ENCODE data around the gene ORAI3.

The ORAI3 gene

DNA sequence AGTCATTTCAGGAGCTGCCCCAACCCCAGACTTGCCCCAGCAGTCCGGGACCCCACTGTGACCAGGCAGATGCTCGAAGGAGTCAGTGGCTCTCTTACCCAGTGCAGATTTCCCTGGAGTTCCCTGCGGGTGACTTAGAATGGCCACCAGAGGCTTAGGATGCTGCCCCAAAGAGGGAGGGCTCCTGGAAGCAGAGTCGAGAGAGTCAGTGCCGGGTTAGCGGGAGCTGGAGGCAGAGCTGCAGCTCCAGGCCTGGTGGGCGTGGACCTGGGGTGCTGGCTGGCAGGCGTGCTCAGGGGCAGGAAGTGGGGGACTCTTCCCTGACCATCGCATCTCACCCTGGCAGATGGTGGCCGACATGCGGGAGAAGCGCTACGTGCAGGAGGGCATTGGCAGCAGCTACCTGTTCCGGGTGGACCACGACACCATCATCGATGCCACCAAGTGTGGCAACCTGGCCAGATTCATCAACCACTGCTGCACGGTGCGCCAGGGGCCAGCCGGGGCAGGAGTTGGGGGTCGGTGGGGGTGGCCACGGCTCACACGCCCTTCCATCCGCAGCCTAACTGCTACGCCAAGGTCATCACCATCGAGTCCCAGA, 34.5 kb downstream of the ORAI3 start:
- no peak overlapping the region for H3K4me3 ChIP-seq (ENCODE audit: low read depth, low read length)
- TF ChIP-seq, protein P1, sequence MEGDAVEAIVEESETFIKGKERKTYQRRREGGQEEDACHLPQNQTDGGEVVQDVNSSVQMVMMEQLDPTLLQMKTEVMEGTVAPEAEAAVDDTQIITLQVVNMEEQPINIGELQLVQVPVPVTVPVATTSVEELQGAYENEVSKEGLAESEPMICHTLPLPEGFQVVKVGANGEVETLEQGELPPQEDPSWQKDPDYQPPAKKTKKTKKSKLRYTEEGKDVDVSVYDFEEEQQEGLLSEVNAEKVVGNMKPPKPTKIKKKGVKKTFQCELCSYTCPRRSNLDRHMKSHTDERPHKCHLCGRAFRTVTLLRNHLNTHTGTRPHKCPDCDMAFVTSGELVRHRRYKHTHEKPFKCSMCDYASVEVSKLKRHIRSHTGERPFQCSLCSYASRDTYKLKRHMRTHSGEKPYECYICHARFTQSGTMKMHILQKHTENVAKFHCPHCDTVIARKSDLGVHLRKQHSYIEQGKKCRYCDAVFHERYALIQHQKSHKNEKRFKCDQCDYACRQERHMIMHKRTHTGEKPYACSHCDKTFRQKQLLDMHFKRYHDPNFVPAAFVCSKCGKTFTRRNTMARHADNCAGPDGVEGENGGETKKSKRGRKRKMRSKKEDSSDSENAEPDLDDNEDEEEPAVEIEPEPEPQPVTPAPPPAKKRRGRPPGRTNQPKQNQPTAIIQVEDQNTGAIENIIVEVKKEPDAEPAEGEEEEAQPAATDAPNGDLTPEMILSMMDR (IDR thresholded peaks at IDR 0.05; ENCODE audit: low read depth, low read length), result no peak

DNA sequence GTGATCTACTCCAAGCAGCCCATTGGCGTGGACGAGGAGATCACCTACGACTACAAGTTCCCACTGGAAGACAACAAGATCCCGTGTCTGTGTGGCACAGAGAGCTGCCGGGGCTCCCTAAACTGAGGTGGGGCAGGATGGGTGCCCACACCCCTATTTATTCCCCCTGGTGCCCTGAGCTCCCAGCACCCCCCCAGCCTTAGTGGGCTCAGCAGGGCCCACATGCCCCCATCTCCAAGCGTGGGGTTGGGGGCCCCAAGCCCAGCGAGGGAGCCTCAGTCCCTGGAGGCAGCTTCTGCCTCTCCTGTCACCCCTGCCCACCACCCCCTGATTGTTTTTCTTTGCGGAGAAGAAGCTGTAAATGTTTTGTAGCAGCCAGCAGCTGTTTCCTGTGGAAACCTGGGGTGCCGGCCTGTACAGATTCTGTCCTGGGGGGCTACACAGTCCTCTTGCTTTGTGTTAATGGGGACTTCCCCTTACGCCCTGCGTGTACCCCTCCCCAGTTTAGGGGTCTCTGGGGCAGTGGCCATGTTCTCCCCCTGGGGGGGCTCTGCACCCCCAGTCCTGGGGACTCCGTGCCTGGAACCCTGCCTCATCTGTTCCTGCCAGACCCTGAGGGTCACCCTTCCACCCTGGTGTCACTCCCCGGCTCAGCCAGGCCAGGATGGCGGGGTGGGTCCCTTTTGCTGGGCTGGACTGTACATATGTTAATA, 35.2 kb downstream of the ORAI3 start:
- TF ChIP-seq, protein P1 (IDR thresholded peaks at IDR 0.05; ENCODE audit: low read depth, low read length), result no peak
- H3K4me3 ChIP-seq (ENCODE audit: low read depth, low read length), result no peak overlapping the region

DNA sequence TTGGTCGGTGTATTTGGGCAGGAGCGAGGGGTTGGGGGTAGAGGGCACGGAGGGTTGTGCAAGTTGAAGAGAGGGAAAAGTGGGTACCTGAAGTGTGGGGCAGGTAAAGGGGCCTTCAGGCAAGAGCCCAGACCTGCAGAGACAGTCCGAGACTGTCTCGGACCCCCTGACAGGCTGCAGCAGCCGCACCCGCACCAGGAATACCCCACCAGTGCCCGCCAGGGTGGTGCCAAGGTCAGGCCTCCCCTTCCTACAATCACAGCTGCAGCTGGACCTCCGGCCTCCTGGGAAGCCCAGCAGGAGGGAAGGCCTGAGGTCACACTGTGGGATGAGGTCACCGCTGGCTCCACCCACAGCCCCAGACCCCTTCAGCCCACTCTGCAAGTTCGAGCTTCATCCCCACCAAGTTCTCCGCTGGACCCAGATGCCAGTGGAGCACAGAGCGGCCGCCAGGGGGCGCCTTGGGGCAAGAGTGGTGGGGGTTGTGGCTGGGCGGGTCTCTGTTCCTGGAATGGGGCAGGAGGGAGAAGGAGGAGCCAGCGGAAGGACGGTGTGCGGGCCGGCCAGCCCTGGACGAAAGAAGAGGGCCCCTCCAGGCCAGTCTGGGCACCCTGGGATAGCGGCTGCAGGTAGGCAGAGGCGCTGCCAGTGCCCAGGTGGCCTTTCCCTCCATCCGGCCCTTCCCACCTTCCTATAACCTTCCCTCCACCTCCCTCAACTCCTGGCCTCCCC, 36.0 kb downstream of the ORAI3 start, which contains the start of gene HSD3B7:
Gene HSD3B7, plus strand, starts transcription at position 539 of the 732 bp plus-strand sequence. CDS start 452 bp downstream, outside the sequence.
- peak within 1 kb of the TSS; percentile 38 for H3K4me3 ChIP-seq (ENCODE audit: low read depth, low read length)
- TF ChIP-seq, protein P1 (IDR thresholded peaks at IDR 0.05; ENCODE audit: low read depth, low read length), result peak; percentile 82

- H3K4me3 ChIP-seq (ENCODE audit: low read depth, low read length), result peak overlapping the region; percentile 38
- TF ChIP-seq, protein P1 (IDR thresholded peaks at IDR 0.05; ENCODE audit: low read depth, low read length), result no peak
These were observed 36.7 kb downstream of the ORAI3 start for GRCh38 chr16:30985401-30986128.

DNA sequence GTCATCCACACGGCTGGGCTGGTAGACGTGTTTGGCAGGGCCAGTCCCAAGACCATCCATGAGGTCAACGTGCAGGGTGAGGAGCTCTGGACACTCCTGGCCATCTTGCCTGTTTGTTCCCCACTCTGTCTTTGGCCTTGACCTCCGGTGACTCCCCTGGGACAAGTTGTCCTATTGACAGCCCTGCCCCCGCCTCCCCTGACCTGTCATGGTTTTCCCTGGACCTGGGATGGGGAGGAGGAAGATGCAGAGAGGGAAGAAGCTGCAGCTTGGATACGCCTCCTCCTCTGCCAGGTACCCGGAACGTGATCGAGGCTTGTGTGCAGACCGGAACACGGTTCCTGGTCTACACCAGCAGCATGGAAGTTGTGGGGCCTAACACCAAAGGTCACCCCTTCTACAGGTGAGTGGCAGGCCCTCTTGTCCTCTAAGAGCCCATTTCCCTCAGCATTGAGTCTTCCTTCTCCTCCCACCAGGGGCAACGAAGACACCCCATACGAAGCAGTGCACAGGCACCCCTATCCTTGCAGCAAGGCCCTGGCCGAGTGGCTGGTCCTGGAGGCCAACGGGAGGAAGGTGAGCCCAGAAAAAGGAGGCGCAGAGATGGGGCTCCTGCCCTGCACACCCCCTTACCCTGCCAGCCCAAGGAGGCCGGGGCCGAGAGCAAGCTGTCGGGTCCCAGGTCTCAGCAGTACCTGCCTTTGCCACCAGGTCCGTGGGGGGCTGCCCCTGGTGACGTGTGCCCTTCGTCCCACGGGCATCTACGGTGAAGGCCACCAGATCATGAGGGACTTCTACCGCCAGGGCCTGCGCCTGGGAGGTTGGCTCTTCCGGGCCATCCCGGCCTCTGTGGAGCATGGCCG, 37.5 kb downstream of the ORAI3 start:
- TF ChIP-seq, protein P1 (IDR thresholded peaks at IDR 0.05; ENCODE audit: low read depth, low read length), result no peak

DNA sequence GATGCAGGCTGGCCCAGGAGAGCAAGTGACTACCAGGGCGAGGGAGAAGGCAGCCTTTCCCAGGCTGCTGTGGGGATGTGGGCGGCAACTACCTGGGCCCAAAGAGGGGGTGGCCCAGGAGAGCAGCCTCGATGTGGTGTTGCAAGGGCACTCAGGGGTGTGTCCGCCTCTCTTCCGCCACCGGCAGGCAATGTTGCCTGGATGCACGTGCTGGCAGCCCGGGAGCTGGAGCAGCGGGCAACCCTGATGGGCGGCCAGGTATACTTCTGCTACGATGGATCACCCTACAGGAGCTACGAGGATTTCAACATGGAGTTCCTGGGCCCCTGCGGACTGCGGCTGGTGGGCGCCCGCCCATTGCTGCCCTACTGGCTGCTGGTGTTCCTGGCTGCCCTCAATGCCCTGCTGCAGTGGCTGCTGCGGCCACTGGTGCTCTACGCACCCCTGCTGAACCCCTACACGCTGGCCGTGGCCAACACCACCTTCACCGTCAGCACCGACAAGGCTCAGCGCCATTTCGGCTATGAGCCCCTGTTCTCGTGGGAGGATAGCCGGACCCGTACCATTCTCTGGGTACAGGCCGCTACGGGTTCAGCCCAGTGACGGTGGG, 38.8 kb downstream of the ORAI3 start:
- TF ChIP-seq, protein P1 (IDR thresholded peaks at IDR 0.05; ENCODE audit: low read depth, low read length), result no peak
- no peak overlapping the region for H3K4me3 ChIP-seq (ENCODE audit: low read depth, low read length)

More for the DNA sequence above, 37.5 kb downstream of the ORAI3 start:
- H3K4me3 ChIP-seq (ENCODE audit: low read depth, low read length), result no peak overlapping the region
